Transverse colon (tissue), 4 donors: Measurements from ENCODE around the gene PLVAP. TPM values are rescaled to one million over a fixed set of nuclear protein-coding genes. Genes with fewer than 3 reads are reported as not detected.

ENCODE experiments used
- DNase-seq: peaks from one replicate; pipeline ENCODE4 v3.0.0-alpha.2; 2019
- H3K27ac ChIP-seq, 4 donors: fragments of 200-600 bp; sonication (generic); 2 replicates each; pipeline ENCODE4 v1.5.1; 2016 to 2018; ENCODE audit warnings: inconsistent platforms in 4 of 4
- H3K27me3 ChIP-seq: fragments of 200-600 bp; sonication (generic); 2 replicates; pipeline ENCODE4 v1.5.1; 2017; ENCODE audit warnings: inconsistent platforms
- H3K36me3 ChIP-seq, 4 donors: fragments of 200-600 bp; sonication (generic); 2 replicates each; pipeline ENCODE4 v1.5.1; 2017 to 2019; ENCODE audit warnings: inconsistent platforms in 4 of 4
- H3K4me1 ChIP-seq, 4 donors: fragments of 200-600 bp; sonication (generic); 2 replicates each; pipeline ENCODE4 v1.5.1; 2017 to 2020; ENCODE audit warnings: inconsistent platforms in 4 of 4
- H3K4me3 ChIP-seq, 4 donors: fragments of 200-600 bp; sonication (generic); 1 replicate in 1 of 4; 2 replicates in 3 of 4; pipeline versions ENCODE4 v1.5.1 to v1.6.1; 2017 to 2019; ENCODE audit warnings: inconsistent platforms in 4 of 4
- H3K9me3 ChIP-seq, 2 donors: fragments of 200-600 bp; sonication (generic); 2 replicates each; pipeline ENCODE4 v1.5.1; 2017 to 2019; ENCODE audit warnings: inconsistent platforms in 2 of 2
- EP300 ChIP-seq: sonication (generic); formaldehyde crosslinking; IDR thresholded peaks from one replicate; pipeline ENCODE4 v1.6.1; 2017; ENCODE audit warnings: antibody characterized with exemption, low read depth
- POLR2A ChIP-seq: fragments of 450-650 bp; IDR thresholded peaks from one replicate; pipeline ENCODE4 v1.6.1; 2016; ENCODE audit warnings: antibody characterized with exemption, mild to moderate bottlenecking, moderate library complexity
- POLR2AphosphoS5 ChIP-seq, 3 donors: sonication (generic); formaldehyde crosslinking; IDR thresholded peaks; one replicate each; pipeline ENCODE4 v1.6.1; 2016; ENCODE audit warnings: antibody characterized with exemption in 3 of 3
- WGBS, 2 donors: methylation state at CpG; one replicate each; pipeline ENCODE4 v1.1.5; 2018; ENCODE audit warnings: low coverage in 1 of 2; 5-methylcytosine and 5-hydroxymethylcytosine counted together
- in situ Hi-C, 4 donors: fragments of 200-750 bp; cut with MboI; loops; one replicate each; pipeline versions ENCODE4 v1.15.0 to v1.15.1; 2017; ENCODE audit warnings: low sequenced_read_pairs in 3 of 4, low pct_ligation_motif_present in 1 of 4, low pct_unique_long_range_greater_than_20kb in 1 of 4
- intact Hi-C: fragments of 100-400 bp; cut with DNase I; formaldehyde crosslinking; loops from one replicate; pipeline ENCODE4 v1.15.1; 2023; ENCODE audit warnings: low total_unique reads
- total RNA-seq, 4 donors: library from RNA; depleted of rRNA; stranded (reverse); fragments of >200 nt; gene quantifications; one replicate each; pipeline ENCODE4 v1.1.0, GENCODE V29; 2016
- TF ChIP-seq, protein P1 (sequence below), 5 experiments: fragments of 200-600 bp in 3 of 5; fragments of 450-650 bp in 2 of 5; sonication (generic) in 3 of 5; IDR thresholded peaks; 1 replicate in 2 of 5; 2 replicates in 3 of 5; pipeline ENCODE4 v1.5.1; 2016 to 2017; ENCODE audit warnings: antibody characterized with exemption in 5 of 5, inconsistent platforms in 3 of 5, mild to moderate bottlenecking in 2 of 5, moderate library complexity in 1 of 5

Gene PLVAP
- total RNA-seq, 4 donors from 2014 or later, result 3.0 to 37.0 (median 19.2) TPM

DNA sequence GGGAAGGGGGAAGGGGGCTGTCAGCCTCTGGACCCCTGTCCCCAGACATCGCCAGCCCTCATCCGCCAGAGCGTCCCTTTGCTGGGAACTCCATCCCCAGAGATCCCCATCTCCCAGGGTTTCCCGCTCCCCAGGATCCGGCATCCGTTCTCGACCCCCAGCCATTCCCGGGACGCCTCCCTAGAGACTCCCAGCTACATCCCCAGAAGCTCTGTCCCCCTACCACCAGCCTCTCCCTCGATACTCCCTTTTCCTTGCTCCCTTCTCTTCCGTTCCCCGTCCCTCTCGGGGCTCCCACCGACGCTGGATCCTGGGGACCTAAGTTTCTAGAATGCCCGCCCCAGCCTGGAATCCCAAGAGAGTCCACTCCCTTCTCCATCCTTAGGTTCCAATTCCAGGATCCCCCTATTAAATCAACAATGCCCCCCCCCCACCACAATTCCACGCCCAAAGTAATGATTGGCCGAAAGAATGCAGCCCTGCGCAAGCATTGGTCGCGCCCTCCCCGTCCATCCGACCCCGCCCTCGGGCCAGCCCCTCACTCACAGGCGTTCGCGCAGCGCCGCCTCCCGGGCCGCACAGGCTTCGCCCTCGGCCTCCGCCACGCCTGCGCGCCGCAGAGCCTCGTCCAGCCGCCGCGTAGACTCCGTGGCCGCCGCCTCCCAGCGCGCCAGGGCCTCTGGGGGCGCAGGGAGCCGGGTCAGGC, 13.7 kb upstream of the PLVAP start:
- DNase-seq, result peak; percentile 93
- intact Hi-C loops, result no loop called here
- TF ChIP-seq POLR2A, result no peak
- TF ChIP-seq, protein P1, sequence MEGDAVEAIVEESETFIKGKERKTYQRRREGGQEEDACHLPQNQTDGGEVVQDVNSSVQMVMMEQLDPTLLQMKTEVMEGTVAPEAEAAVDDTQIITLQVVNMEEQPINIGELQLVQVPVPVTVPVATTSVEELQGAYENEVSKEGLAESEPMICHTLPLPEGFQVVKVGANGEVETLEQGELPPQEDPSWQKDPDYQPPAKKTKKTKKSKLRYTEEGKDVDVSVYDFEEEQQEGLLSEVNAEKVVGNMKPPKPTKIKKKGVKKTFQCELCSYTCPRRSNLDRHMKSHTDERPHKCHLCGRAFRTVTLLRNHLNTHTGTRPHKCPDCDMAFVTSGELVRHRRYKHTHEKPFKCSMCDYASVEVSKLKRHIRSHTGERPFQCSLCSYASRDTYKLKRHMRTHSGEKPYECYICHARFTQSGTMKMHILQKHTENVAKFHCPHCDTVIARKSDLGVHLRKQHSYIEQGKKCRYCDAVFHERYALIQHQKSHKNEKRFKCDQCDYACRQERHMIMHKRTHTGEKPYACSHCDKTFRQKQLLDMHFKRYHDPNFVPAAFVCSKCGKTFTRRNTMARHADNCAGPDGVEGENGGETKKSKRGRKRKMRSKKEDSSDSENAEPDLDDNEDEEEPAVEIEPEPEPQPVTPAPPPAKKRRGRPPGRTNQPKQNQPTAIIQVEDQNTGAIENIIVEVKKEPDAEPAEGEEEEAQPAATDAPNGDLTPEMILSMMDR (IDR thresholded peaks at IDR 0.05), result peak; percentile 38 to 76 (median 58)
- Histone ChIP-seq H3K4me3 (peak overlapping the region; percentile 11 to 50 (median 30)), H3K9me3 (no peaks in the 10 kb centered on the region), H3K4me1 (peaks cover 0 to 22% (median 11%) of the 10 kb centered on the region in 4 donors), H3K36me3 (no peaks in the 10 kb centered on the region), H3K27ac (peak overlapping the region; percentile 10 to 53 (median 38)), H3K27me3 (peaks cover 36% of the 10 kb centered on the region)
- WGBS, 2 donors, result 1 to 2% methylated on average over 13 to 49 of the region's 50 CpGs
- in situ Hi-C loops, result loop anchor here in 1 of 4 donors (10.0 kb wide), 1 partner anchor 74 kb away; the partner anchor contains the start of gene NXNL1

DNA sequence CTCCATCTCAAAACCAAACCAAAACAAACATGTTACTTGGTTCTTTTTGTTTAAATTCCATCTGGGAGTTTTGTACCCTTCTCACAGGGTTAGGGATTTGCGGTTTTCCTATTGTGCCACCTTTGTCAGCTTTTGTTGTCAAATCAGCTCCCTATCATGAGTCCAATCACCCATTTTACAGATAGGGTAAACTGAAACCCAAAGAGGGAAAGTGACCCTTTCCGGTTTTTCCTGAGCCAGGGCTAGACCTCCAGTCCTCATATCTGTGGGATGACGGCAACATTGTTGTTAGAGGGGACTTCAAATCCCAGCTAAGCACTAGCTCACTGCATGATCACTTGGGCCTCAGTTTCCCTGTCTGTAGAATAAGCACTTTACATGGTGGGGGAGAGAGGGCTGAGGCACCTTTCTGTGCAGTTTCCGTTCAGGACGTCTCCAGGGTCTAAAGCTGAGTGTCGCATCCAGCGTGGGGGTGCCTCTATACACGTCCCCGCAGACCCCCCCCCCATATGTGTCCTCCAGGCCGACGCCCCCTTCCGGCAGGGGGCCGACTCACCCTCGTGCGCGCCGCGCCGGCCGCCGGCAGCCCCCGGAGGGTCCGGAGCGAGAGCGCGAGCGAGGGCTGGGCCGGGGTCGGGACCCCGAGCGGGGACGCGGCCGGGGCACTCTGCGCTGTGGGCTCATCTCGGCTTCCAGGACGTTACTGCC, 13.0 kb upstream of the PLVAP start:
- TF ChIP-seq EP300 (no peak), POLR2AphosphoS5 (IDR thresholded peaks at IDR 0.05) (no peak), POLR2A (no peak)
- TF ChIP-seq, protein P1 (IDR thresholded peaks at IDR 0.05), result no peak
- in situ Hi-C loops (loop anchor here in 2 of 4 donors (5.0 to 10.0 kb wide), 2 partner anchors 43 to 75 kb away; partner anchors contain the start of gene NXNL1 (in 1 of the 2)), intact Hi-C loops (loop anchor here (1.0 kb wide), 1 partner anchor 31 kb away; no protein-coding TSS in a partner anchor)
- DNase-seq, result no peak
- Histone ChIP-seq H3K36me3 (no peaks in the 10 kb centered on the region), H3K27me3 (peaks cover 36% of the 10 kb centered on the region), H3K4me1 (peaks cover 0 to 20% (median 11%) of the 10 kb centered on the region in 4 donors), H3K27ac (peak overlapping the region in 3 of 4 donors; percentile 10 to 53 (median 45)), H3K9me3 (no peaks in the 10 kb centered on the region), H3K4me3 (peak overlapping the region; percentile 11 to 50 (median 30))
- 33 to 86% methylated on average over 1 to 10 of the region's 37 CpGs for WGBS, 2 donors

DNA sequence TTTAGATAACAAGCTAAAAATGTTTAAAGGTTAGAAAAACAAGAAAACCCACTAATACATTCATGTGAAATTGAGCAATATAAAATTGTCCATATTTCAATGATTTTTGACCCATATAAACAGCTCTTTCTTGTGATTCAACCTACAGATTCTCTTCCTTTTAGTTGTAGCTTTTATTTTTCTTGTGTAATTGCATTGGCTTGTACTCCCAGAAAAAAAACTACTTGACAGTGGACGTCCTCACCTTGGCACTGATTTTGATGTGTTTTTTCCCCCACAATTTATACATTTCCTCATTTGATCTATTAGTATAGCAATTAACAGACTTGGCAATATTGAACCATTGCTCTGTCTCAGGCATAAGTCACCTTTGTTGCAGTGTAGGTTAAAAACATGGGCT, 12.1 kb upstream of the PLVAP start:
- no peak for DNase-seq
- H3K27ac ChIP-seq, result no peak overlapping the region
- peaks cover 35% of the 10 kb centered on the region for H3K27me3 ChIP-seq
- no peaks in the 10 kb centered on the region for H3K36me3 ChIP-seq
- no peak overlapping the region for H3K4me3 ChIP-seq
- intact Hi-C loops, result loop anchor here (1.0 kb wide), 1 partner anchor 30 kb away; no protein-coding TSS in a partner anchor
- no peaks in the 10 kb centered on the region for H3K9me3 ChIP-seq
- in situ Hi-C loops, result loop anchor here in 2 of 4 donors (5.0 kb wide), 1 partner anchor 42 kb away; no protein-coding TSS in a partner anchor
- 40 to 48% methylated on average over 1 of the region's 1 CpG for WGBS, 2 donors
- no peak for TF ChIP-seq POLR2A
- TF ChIP-seq, protein P1 (IDR thresholded peaks at IDR 0.05), result no peak
- TF ChIP-seq EP300, result no peak
- no peak for TF ChIP-seq POLR2AphosphoS5 (IDR thresholded peaks at IDR 0.05)
- peaks cover 0 to 16% (median 11%) of the 10 kb centered on the region in 4 donors for H3K4me1 ChIP-seq
